Heart left ventricle (tissue), 16 donors: ENCODE results near the gene DIRAS2. TPM values are rescaled to one million over a fixed set of nuclear protein-coding genes. Genes with fewer than 3 reads are reported as not detected.

Source experiments
- ATAC-seq, 4 donors: fragments of 200-7000 bp; cut with Tn5 transposase; one replicate each; pipeline ENCODE4 v1.9.1; 2020 to 2022; ENCODE audit warnings: moderate library complexity in 4 of 4, mild to moderate bottlenecking in 3 of 4, moderate number of reproducible peaks in 1 of 4
- DNase-seq, 5 donors: peaks; one replicate each; pipeline ENCODE4 v3.0.0-alpha.2; 2020
- H3K27ac ChIP-seq, 12 donors: fragments of 200-600 bp; sonication (generic) in 4 of 12; one replicate each; pipeline versions ENCODE4 v1.5.0 to v1.8.0; 2016 to 2022; ENCODE audit warnings: mild to moderate bottlenecking in 2 of 12
- H3K27me3 ChIP-seq, 9 donors: fragments of 200-600 bp; sonication (generic) in 2 of 9; one replicate each; pipeline versions ENCODE4 v1.5.1 to v1.8.0; 2016 to 2022; ENCODE audit warnings: mild to moderate bottlenecking in 3 of 9
- H3K36me3 ChIP-seq, 9 donors: fragments of 200-600 bp; sonication (generic) in 2 of 9; one replicate each; pipeline versions ENCODE4 v1.5.0 to v1.8.0; 2018 to 2022; ENCODE audit warnings: mild to moderate bottlenecking in 2 of 9
- H3K4me1 ChIP-seq, 12 donors: fragments of 200-600 bp; sonication (generic) in 4 of 12; one replicate each; pipeline versions ENCODE4 v1.5.0 to v1.8.0; 2016 to 2022; ENCODE audit warnings: mild to moderate bottlenecking in 3 of 12
- H3K4me3 ChIP-seq, 12 donors: fragments of 200-600 bp; sonication (generic) in 4 of 12; one replicate each; pipeline versions ENCODE4 v1.5.0 to v1.8.0; 2017 to 2022; ENCODE audit warnings: mild to moderate bottlenecking in 9 of 12, moderate library complexity in 4 of 12
- H3K9me3 ChIP-seq, 12 donors: fragments of 200-600 bp; sonication (generic) in 4 of 12; one replicate each; pipeline versions ENCODE4 v1.5.0 to v1.8.0; 2016 to 2022; ENCODE audit warnings: mild to moderate bottlenecking in 1 of 12
- CTCF ChIP-seq, 12 donors: fragments of 200-600 bp; sonication (generic) in 4 of 12; IDR thresholded peaks; one replicate each; pipeline versions ENCODE4 v1.5.0 to v1.8.0; 2018 to 2022; ENCODE audit warnings: antibody characterized with exemption in 12 of 12, mild to moderate bottlenecking in 5 of 12
- POLR2A ChIP-seq, 2 donors: fragments of 450-650 bp; IDR thresholded peaks; one replicate each; pipeline ENCODE4 v1.6.1; 2017; ENCODE audit warnings: antibody characterized with exemption in 2 of 2, mild to moderate bottlenecking in 2 of 2, moderate library complexity in 2 of 2
- WGBS, 4 donors: extraction: QIAGEN DNeasy Blood & Tissue Kit in 2 of 4; methylation state at CpG; one replicate each; pipeline versions ENCODE4 v1.1.5 to v1.1.7; 2013 to 2018; 5-methylcytosine and 5-hydroxymethylcytosine counted together
- intact Hi-C, 10 donors: fragments of 100-400 bp; cut with DNase I; formaldehyde crosslinking; loops; one replicate each; pipeline versions ENCODE4 v1.11.1 to v1.14.2; 2022
- polyA plus RNA-seq, 2 donors: library from polyadenylated mRNA; stranded (reverse); fragments of 200-250 nt; gene quantifications; one replicate each; pipeline ENCODE4 v1.2.3, GENCODE V29; 2013
- total RNA-seq, 9 donors: library from RNA; depleted of rRNA in 2 of 9; stranded (reverse); fragments of >200 nt in 2 of 9; fragmentation: NEBNext Ultra II Directional in 3 of 9; extraction: Animal tissue kit (Norgen Biotek cat#: 25700) in 3 of 9; gene quantifications; one replicate each; pipeline versions ENCODE4 v1.1.0 to v1.2.4, GENCODE V29; 2016 to 2023
- donor health status: ischemic (EF 13 %, LVEDD 7.1; RV severe dilation, severe dysfunction).
- donor health status: healthy with polysubstance abuse.
- donor health status: DM: no; HTN: yes; CAD: no.
- donor health status: DM: no; HTN: no; CAD: no.
- donor health status: ischemic (EF 25% LVEDD 6.9; RV normal size, moderate dysfunction).
- donor health status: ischemic (EF 25% LVEDD 5.7; RV mildly dilated, moderate dysfunction).
- donor health status: healthy.
- donor health status: DM: yes; HTN: yes; CAD: no.
- donor health status: ischemic (EF 35%, LVEDD 5.7; RV mildly dilated, moderate dysfunction).
- donor health status: nonischemic (EF 11% LVEDD 7.7; RV severe dilation, severe dysfunction).
- donor health status: DM: yes; HTN: yes; CAD: no.
- donor health status: PGD.
- donor health status: ischemic (EF 29% LVEDD 5.4; RV normal size, mild dysfunction).
- donor health status: nonischemic (EF 23%, LVEDD 6.1; RV moderate dilation, normal function).

DIRAS2 gene
- total and polyA plus RNA-seq, 11 donors = 0.09 to 0.96 (median 0.15) TPM; not detected in 7

GRCh38 chr9:90580576-90580975 lies 62.0 kb downstream of the DIRAS2 start:
- H3K27me3 ChIP-seq = peaks cover 0 to 4% (median 0%) of the 10 kb centered on the region in 9 donors
- intact Hi-C loops = no loop called here
- ATAC-seq (no peak), DNase-seq (no peak)
- no peak overlapping the region for H3K4me3 ChIP-seq
- no peaks in the 10 kb centered on the region for H3K36me3 ChIP-seq
- no peaks in the 10 kb centered on the region for H3K4me1 ChIP-seq
- no peaks in the 10 kb centered on the region for H3K9me3 ChIP-seq
- H3K27ac ChIP-seq = no peak overlapping the region
- 77 to 88% (median 79%) methylated on average over 2 of the region's 2 CpGs for WGBS, 4 donors
- no peak for TF ChIP-seq POLR2A (IDR thresholded peaks at IDR 0.05)
- no peak for TF ChIP-seq CTCF (IDR thresholded peaks at IDR 0.05)

GRCh38 chr9:90579181-90579580 lies 63.4 kb downstream of the DIRAS2 start:
- intact Hi-C loops = no loop called here
- no peaks in the 10 kb centered on the region for H3K4me1 ChIP-seq
- H3K27me3 ChIP-seq = peaks cover 0 to 4% (median 0%) of the 10 kb centered on the region in 9 donors
- no peak for DNase-seq
- H3K4me3 ChIP-seq = no peak overlapping the region
- H3K36me3 ChIP-seq = no peaks in the 10 kb centered on the region
- H3K9me3 ChIP-seq = no peaks in the 10 kb centered on the region
- 77 to 89% (median 88%) methylated on average over 2 of the region's 2 CpGs for WGBS, 4 donors
- no peak for ATAC-seq
- TF ChIP-seq CTCF (IDR thresholded peaks at IDR 0.05) = no peak
- TF ChIP-seq POLR2A (IDR thresholded peaks at IDR 0.05) = no peak
- H3K27ac ChIP-seq = no peak overlapping the region

- H3K4me1 ChIP-seq = no peaks in the 10 kb centered on the region
- DNase-seq = no peak
- no peaks in the 10 kb centered on the region for H3K36me3 ChIP-seq
- intact Hi-C loops = no loop called here
- TF ChIP-seq CTCF (IDR thresholded peaks at IDR 0.05) (no peak), POLR2A (IDR thresholded peaks at IDR 0.05) (no peak)
- no peaks in the 10 kb centered on the region for H3K9me3 ChIP-seq
- no peak overlapping the region for H3K4me3 ChIP-seq
- no peak overlapping the region for H3K27ac ChIP-seq
- no peak for ATAC-seq
- 58 to 62% (median 58%) methylated on average over 3 of the region's 3 CpGs for WGBS, 4 donors
- H3K27me3 ChIP-seq = peaks cover 0 to 4% (median 0%) of the 10 kb centered on the region in 9 donors
These were observed 64.4 kb downstream of the DIRAS2 start for GRCh38 chr9:90578126-90578815.

- ATAC-seq (no peak), DNase-seq (no peak)
- Histone ChIP-seq H3K9me3 (no peaks in the 10 kb centered on the region), H3K4me3 (no peak overlapping the region), H3K27me3 (no peaks in the 10 kb centered on the region), H3K36me3 (no peaks in the 10 kb centered on the region), H3K4me1 (no peaks in the 10 kb centered on the region), H3K27ac (no peak overlapping the region)
- WGBS, 4 donors = 16 to 24% (median 20%) methylated on average over 1 of the region's 1 CpG
- TF ChIP-seq POLR2A (IDR thresholded peaks at IDR 0.05) = no peak
- TF ChIP-seq CTCF (IDR thresholded peaks at IDR 0.05) = no peak
- intact Hi-C loops = no loop called here
These were observed 73.1 kb downstream of the DIRAS2 start for GRCh38 chr9:90569511-90569910.
